Head of caudate nucleus (tissue), 42 donors: ENCODE data around the gene DLX3.

Source experiments
- DNase-seq, 42 donors: peaks; one replicate each; pipeline versions ENCODE4 v3.0.0 to v3.0.0-alpha.2; 2020 to 2021; ENCODE audit warnings: mixed read lengths in 7 of 42
- intact Hi-C: fragments of 100-400 bp; cut with DNase I; formaldehyde crosslinking; loops from one replicate; pipeline ENCODE4 v1.15.0; 2022

DLX3 gene

DNA sequence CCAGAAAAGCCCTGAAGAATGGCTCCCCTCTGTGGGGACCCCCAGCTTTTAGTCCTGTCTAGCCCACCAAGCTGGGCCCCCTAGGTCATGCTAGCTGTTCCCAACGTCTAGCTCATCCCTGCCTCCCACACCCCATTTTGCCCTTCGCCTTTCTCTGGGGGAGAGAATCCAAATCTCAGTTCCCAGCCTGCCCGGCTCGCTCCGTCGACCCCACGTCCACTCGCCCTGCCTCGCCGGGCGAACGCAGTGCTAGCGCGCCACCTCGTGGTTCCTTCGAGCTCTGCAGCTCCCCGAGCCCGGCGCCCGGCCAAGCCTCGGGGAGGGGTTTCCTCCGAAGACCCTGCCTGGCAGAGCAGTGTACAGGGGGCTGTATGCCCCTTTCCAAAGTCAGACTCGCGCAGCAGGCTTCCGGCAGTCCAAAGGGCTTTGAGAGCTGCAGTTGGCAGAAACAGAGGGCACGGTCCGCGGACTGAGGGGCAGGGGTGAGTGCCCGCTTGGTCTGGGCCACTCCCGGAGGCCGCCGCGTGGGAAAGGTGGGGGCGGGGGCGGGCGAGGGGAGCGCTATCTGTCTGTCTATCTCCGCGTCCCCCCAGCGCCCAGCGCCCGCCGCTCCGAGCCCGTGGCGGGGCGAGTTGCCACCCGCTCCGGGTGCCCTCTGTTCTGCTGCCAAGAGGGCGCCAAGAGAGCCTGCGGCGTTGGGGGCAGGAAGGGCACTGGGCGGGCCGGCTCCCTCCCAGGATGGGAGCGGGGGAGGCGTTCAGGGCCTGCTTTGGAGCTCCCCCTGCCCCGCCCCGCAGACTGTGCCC, 1.7 kb upstream of the DLX3 start:
- DNase-seq: peak in 33 of 42 donors; percentile 22 to 80 (median 56)
- intact Hi-C loops: loop anchor here (5.0 kb wide), 3 partner anchors 44 to 134 kb away; no protein-coding TSS in a partner anchor

DNA sequence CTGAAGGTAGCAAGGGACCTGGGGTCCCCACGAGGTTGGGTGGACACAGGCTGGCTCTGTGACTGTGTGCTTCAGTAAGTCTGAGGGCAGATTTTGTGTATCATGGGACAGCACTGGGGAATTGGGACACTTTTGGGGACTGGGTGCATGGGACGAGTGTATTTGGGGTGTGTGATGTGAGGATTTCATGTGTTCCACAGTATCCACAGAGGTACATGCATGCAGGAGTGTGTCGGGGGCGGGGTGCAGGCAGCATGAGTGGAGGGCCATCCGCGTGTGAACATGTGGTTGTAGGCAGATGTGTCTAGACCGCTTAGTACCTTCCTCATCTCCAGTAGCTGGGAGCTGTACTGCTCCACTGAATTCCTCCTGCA, 1.1 kb upstream of the DLX3 start:
- intact Hi-C loops: loop anchor here (5.0 kb wide), 3 partner anchors 44 to 134 kb away; no protein-coding TSS in a partner anchor
- DNase-seq: peak in 1 of 42 donors; percentile 35

DNA sequence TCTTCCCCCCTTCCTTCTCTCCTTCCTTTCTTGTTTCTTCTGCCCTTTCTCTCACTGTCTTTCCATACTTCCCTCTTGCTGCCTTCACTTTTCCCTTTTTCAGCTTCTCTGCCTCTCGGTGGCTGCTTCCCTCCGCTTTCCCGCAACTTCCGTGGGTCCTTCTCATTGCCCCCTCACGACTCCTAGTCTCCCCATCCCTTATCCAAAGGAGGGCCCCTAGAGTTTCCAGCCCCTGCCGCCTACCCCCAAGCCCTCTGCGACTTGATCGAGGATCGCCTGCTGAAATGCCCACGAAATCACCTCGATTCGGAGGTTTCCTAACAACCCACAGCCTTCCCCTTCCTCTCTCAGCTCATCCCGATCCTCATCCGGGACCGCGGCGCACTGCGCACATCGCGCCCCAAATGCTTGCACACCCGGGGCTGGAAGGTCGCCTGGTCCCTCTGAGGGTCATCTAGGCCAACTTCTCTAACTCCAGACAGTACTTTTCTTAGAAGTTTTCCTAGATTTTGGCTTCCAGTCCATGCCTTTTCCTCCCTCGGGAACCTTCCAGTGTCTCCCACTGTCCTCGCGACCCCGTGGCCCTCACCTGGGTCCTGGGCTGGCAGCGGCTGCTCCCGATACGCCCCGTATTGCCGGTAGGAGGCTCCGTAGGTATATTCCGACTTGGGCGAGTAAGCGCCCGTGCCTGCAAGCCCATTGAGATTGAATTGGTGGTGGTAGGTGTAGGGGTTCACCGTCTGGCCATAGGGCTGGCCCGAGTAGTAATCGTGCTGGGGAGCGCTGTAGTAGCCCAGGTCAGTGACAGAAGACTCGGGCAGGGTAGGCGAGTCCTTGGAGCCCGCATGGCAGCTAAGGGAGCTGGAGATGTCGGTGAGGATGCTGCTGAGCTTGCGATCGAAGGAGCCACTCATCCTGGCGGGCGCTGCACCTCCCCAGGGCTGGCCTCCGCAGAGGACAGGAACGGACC, 654 bp downstream of the DLX3 start:
- peak in 1 of 42 donors; percentile 38 for DNase-seq
- intact Hi-C loops: loop anchor here (5.0 kb wide), 3 partner anchors 42 to 132 kb away; no protein-coding TSS in a partner anchor

DNA sequence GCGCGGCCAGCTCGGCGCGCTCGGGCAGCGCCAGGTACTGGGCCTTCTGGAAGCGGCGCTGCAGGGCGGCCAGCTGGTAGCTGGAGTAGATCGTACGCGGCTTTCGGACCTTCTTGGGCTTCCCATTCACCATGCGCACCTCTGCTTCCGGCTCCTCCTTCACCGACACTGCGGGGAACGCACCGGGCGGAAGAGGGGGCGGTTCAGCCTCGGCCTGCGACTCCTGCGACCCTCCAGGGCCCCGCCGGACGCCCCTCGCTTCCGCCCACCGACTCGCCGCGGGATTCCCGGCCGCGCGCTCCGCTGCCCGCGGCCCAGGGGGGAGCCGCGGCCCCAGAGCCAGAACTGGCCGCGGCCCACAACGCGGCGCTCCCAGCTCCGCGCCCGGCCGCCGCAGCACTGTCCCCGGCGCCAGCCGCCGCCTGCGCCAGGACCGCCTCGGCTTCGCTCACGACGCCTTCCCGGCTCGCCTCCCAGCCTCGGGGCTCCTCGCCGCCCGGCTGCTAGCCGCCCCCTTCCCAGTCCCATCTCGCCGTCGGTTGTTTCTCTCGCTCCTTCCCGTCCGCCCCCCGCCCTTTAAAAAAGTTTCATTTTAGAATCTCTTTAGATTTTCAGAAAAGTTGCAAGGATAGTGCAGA, 1.5 kb downstream of the DLX3 start:
- DNase-seq: peak in 1 of 42 donors; percentile 37

DNA sequence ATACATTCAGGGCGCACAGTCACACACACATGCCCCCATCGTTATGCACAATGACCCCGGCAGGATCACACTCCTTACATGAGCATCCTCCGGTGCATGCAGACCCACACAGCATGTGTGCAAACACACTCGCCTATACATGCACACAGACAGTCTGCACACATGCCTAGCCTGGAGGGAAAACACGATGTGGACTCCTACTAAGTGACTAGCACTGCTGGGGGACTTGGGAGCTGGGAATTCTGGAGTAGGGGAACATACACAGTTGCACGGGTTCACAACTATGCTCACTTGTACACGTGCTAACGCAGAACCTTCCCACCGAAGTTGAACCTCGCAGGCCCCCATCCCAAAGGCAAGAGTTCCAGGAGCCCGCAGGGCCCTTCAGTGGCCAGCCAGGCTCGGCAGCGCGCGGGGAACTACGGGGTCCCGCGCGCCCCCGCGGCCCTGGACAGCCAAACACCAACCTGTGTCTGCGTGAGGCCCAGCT, 2.0 kb downstream of the DLX3 start:
- intact Hi-C loops: no loop called here
- DNase-seq: peak in 1 of 42 donors; percentile 34

More for the DNA sequence above, 1.5 kb downstream of the DLX3 start:
- intact Hi-C loops: no loop called here

DNA sequence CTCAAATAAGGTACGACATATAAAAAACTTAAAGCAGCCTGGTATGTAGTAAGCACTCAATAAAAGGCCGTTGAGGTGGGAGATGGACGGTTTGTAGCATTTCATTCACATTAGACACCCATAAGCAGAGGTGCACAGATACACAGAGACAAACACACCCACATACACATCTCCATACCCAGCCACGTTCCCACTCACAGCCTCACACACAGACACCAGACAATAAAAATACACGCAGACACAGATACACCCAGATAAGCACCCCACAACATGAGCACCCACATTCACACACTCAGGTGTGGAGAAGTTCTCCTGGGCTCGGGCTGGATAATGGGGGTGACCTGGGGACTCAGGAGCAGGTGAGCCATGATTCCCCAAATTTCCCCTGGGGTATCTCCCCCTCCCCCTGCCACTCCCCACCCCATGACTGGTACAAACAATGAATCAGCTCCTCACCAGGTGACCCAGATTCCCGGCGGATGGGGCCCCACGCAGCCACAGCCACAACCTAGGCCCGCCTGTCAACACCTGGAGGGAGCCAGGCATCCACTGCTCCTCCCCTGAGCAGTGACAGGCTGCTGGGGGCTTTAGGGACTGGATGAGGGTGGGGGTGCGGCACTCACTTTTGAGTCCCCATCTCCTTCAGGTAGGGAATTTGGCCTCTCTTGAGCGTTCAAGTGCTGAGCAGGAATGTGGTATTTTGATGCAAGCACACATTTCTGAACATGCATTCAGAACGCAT, 2.7 kb downstream of the DLX3 start:
- intact Hi-C loops: no loop called here
- DNase-seq: peak in 1 of 42 donors; percentile 10

DNA sequence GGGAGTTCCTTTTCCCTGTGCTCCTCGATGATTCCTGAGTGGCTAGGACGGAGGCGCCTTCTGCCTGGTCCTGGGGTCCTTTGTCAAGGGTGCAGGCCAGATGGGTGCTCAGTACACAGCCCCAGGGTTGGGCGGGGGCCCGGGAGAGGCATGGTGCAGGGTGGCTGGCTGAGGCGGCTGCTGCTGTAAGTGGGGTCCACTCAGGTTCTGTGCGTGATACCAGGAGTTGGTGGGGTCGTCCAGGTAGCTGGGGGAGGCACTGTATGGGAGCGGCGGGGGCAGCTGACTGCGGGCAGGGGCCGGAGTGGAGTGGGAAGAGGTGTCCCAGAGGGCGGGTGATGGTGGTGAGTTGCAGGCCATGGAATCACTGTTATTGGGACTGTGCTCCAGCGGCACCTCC, 3.6 kb downstream of the DLX3 start:
- DNase-seq: peak in 1 of 42 donors; percentile 37
- intact Hi-C loops: no loop called here

DNA sequence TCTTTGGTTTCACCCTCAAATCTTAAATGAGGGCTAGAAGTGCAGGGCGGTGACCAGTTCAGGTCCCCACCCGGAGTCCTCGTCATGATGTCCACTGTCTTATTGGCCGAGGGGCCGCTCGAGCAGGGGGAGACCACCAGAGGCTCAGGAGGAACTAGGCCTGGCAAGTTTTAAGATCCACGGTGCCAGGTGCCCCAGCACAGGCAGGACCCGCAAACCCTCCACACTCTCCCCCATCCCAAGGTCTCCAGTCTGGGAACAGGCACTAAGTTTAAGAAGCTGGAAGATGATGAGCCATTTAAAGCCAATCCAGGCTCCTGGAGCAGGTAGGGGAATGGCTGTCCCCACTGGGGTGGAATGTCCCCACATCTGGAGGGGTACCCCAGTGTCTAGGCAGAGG, 4.1 kb downstream of the DLX3 start:
- peak in 1 of 42 donors; percentile 29 for DNase-seq
- intact Hi-C loops: no loop called here

DNA sequence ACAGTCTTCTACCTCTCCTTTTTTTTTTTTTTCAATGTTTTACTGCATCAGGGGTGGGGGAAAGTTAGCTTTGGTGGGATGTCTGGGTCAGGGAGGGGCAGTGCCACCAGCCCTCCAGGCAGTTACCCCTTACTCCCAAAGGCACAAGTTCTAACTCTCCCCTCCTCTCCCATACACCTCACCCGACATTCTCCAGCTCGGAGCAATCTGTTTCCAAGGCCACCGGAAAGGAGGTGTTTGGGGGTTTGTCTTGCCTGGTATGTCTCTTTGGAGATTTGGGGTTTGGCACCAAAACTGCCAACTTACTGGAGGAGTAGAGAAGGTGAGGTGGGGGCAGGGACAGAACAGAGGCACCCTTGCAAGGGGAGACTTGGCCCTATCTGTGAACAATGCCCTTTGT, 4.7 kb downstream of the DLX3 start:
- intact Hi-C loops: no loop called here
- peak in 1 of 42 donors; percentile 36 for DNase-seq

DNA sequence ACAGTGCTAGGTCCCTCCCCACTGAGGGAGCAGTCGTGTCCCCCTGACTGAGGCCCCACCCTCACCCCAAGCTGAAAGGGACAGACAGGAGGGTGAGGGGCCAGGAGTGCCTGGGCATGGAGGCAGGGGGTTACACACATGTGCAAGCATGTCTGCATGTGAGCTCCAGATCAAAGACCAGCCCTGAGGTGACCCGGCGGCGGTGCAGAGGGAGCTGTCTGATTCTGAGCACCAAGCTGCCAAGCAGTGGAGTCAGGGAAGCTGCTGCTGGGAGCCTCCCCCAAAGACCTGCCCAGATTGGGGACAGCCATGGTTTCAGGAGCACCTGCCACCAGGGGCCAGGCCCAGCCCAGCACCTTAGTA, 5.5 kb downstream of the DLX3 start:
- intact Hi-C loops: no loop called here
- peak in 1 of 42 donors; percentile 43 for DNase-seq

DNA sequence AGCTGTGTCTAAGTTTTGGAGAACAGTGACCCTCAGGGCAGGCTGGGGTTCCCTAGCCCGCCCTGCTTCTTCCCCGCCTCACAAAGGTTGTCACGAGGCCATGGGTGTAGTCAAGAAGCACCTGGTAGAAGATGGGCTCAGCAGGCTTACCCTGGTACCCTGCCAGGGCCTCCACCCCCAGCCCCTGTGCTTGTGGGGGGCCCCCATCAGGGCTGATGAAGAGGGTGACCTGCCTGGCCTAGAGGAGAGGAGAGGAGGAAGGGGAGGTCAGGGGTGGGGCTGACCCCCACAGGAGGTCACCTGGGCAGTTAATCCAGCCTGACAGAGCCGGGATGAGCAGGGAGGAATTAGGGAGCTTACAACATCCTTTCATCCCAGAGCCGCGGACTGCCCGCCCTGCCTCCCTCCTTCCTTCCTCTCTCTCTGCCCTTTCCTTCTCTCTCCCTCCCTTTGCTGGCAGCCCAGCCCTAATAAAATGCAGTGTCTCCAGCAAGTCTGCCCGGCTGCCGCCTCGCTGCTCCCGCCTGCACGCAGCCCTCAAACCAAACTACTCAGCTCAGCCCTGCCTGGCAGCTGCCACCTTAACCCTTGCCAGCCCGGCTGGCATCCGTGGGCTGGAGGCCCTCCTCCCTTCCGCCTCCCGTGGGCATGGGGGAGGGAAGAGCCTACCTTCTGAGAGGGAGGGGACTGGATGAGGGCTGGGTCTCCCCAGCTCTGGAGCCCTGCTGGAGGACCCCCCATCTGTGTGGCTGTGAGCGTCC, 7.2 kb downstream of the DLX3 start:
- peak in 10 of 42 donors; percentile 16 to 53 (median 30) for DNase-seq
- intact Hi-C loops: no loop called here

DNA sequence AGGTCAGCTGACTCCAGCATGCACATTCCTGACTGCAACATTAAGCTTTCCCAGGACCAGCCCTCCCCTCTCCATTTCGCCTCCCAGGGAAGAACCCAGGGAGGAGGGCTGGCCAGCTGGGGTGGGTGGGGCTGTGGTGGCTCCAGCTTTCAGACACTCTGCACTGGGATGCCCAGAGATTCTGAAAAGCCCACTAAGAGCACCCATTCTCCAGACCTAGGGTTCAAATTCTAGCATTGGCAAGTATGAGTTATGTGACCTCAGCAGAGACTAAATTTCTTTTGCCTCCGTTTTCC, 7.8 kb downstream of the DLX3 start:
- no peak for DNase-seq

DNA sequence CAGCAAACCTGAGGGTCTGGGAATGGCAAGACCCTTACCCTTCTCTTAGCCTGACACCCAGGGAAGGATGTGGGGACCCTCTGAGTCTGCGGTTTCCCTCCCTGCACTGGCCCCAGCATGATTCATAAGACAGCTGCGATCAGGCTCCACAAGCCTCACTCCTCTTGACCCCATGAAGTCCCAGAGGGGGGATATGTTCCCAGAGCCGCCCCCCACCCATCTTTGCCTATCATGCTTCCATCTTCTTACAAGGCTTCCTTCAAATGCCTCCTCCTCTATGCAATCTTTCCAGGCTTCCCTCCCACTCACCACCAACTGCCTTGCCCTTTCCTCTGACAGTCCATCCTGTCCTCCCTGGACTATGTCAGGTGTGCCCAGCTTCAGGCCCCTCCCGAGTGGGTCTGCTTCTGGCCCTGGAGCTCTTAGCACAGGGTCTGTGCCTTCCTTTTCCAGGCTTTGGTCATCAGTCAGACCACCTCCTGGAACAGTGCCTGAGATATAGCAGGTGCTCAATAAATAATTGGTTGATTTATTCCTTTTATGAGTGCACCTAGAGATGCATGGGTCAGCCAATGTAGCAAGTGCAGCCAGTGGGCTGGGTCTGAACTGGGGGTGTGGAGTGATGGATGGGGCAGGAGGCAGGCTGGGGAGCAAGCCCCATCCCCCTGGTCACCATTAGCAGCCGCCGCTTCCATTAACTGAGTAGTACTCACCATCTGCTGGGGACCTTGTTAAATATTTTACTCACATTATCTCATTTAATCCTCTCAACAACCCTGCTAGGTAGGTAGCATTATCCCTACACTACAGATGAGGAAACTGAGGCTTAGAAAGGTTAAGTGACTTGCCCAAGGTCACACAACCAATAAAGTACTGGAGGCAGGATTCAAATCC, 8.4 kb downstream of the DLX3 start:
- no peak for DNase-seq
- intact Hi-C loops: no loop called here

More for the DNA sequence above, 7.8 kb downstream of the DLX3 start:
- intact Hi-C loops: no loop called here

DNA sequence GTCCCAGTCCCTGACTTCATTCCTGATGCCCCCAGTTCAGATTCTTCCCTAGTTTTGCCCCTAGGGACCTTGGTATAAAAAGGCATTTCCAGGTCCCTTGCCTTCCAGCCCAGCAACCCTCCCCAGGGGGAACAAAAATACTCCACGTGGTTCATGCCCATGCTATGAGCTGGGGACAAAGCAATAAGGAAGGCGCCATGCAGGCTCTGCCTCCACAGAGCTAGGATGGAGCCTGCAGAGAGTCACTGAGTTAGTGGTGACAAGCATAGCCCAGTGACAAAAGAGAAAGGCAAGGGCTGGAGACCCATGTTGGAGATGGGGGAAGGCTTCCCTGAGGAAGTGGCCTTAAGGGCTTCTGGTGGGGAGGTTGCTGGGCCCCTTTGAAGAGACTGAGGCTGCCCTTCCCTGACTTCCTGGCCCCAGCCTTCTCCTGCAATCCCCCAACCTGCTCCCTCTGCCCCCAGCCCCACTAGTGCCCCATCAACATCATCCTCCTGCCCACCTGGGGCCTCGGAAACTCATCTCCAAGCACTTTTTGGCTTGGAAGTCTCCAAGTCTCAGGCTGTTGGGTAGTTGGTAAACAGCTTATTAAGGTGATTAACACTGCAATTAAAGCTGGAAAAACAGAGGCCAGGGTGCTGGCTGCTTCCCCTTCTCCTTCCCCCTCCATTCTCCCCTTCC, 9.6 kb downstream of the DLX3 start:
- no peak for DNase-seq

DNA sequence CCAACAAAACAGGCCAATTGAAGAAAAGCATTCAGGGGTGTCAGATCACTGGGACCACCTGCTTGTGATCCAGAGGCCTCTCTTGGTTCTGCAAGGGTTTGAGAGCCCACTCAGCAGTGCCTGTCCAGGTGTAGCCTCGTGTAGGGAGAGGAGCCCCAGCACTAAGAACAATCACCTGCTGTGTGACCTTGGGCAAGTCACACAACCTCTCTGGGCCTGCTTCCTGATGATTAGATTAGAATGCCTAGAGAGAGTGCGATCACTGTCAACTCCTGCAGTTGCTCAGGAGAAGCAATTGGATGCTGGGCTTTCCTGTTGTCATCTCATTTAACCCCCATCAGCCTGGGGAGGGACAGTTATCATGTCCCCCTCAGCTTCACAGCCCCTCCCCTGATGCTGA, 10.2 kb downstream of the DLX3 start:
- intact Hi-C loops: no loop called here
- DNase-seq: no peak

More for the DNA sequence above, 9.6 kb downstream of the DLX3 start:
- intact Hi-C loops: no loop called here

DNA sequence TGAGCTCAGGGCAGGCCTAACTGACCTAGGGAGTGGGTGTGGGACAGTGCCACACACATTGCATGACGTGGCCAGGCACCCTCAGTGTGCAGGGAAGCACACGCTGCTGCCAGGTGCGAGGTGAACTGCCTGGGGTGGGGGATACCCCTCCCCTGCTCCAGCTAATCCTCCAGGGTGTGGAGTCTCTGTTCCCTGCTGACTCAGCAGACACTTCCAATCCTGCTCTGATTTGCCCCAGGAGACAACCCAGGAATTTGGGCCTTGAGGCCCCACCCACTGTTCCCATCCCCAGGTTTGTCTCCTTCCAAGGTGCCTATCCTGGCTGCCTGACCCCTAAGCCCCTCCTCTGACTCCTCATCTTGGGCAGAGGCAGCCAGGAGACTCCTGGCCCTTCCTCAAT, 10.7 kb downstream of the DLX3 start:
- intact Hi-C loops: no loop called here
- DNase-seq: no peak
